HG03354 (cell line): ENCODE measurements around the gene ANK2.

Experiments used
- ATAC-seq: cut with Tn5 transposase; IDR thresholded peaks from one replicate; pipeline ENCODE4 v1.9.1; 2021; ENCODE audit warnings: mild to moderate bottlenecking; ENCODE audit not compliant: unreplicated experiment, poor library complexity, severe bottlenecking

ANK2 gene

DNA sequence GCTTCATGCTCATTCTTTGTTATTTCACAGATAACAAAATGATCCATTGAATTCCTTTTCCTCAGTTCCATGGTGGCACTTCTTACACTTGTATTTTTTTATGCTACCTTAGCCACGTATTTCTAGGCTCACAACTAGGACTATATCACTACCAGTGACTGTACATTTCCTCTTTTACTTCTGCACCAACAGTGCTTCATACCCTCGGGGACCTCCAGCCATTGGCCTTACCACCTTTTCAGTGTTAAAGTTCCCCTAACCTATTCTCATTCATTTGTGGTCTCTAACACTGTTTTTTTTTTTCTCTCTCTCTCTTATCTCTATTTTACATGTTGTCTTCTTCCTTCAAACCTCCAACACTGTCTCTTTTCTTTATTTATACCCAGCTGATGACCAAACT is 315.9 kb downstream of the ANK2 start:
- no peak for ATAC-seq

DNA sequence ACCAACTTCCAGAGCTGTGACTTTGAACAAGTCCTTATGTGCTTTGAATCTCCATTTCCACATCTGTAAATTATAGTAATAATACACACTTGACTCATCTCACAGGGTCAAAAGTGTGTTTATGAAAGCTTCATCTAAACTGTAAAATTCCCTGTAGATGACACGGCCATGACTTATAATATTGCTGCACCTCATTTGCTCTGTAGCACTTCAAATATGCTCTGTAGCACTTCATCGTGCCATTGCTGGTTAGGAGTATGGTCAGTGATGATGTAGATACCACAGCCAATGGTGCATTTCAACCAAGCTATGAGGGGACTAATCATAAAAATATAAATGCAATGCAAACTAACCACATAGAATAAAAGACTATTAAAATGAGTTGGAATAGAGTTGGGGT is 318.6 kb downstream of the ANK2 start:
- ATAC-seq: no peak

DNA sequence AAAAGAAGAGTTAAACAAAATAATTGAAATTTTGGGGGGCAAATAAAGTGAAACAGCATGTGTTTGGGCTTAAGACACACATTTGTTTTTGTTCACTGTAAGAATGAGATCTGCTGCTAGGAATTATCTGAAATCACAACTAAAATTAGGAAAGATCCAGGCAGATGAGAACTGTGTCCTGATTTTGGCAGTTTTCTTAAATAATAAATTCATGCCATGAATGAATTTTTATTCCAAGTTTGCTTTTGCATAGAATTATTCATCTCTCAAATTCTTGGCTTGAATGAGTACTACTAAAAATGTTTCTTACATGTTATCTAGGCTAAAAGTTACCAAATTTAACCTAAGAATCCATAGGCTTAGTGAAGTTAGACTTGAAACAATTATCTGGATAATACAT is 321.7 kb downstream of the ANK2 start:
- ATAC-seq: no peak

DNA sequence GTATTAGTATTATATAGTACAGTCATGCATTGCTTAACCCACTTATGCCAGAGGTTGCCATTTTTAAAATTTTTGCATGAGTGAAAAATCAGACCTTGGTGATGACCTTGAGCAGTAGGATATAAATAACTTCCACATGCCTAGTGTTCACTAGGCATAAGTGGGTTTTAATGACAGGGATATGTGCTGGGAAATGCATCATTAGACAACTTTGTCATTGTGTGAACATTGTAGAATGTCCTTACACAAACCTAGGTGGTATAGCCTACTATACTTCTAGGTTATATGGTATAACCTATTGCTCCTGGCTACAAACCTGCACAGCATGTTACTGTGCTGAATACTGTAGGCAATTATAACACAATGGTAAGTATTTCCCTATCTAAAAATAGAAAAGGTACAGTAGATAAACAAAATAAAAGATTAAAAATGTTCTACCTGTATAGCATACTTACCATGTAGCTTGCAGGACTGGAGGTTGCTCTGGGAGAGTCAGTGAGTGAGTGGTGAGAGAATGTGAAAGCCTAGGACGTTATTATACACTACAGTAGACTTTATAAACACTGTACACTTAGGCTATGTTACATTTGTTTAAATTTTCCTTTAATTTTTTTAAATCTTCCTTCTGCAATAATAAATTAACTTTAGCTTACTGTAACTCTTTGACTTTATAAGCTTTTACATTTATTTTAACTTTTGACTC is 326.7 kb downstream of the ANK2 start:
- ATAC-seq: no peak

DNA sequence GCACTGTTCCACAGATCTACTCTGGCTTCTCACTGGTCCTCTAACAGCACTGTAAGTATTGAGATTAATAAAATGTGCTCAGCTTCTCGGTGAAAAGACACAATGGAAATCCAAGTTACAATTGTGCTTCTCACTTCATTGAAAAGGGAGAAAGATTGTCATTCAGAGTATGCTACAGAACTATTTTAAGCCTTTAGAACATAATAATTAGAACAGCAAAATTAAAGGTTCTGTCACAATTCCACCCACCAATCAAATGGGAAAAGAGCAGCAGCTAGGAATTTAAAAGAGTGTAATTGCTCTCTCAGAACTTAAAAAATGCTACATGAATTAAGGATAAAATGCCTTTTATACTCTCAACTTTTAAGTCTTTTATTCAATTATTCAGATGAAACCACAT is 329.4 kb downstream of the ANK2 start:
- ATAC-seq: no peak

DNA sequence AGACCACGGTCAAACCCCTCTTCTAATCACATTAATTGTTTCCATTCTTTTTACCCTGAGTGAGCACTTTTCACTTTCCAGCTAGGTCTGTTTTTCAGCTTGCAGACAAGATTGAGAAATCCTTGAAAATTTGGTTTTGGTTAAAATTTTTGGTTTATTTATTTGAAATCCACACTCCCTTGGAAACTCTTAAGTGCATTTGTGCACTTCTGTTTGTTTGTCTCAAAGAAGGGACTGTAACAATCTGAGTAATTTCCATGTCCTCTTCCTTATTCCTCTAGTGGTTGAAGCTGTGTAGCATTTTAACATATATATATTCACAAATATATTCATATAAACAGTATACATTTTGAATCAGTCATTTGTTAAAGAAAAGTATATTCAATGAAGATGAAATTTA is 333.3 kb downstream of the ANK2 start:
- no peak for ATAC-seq

DNA sequence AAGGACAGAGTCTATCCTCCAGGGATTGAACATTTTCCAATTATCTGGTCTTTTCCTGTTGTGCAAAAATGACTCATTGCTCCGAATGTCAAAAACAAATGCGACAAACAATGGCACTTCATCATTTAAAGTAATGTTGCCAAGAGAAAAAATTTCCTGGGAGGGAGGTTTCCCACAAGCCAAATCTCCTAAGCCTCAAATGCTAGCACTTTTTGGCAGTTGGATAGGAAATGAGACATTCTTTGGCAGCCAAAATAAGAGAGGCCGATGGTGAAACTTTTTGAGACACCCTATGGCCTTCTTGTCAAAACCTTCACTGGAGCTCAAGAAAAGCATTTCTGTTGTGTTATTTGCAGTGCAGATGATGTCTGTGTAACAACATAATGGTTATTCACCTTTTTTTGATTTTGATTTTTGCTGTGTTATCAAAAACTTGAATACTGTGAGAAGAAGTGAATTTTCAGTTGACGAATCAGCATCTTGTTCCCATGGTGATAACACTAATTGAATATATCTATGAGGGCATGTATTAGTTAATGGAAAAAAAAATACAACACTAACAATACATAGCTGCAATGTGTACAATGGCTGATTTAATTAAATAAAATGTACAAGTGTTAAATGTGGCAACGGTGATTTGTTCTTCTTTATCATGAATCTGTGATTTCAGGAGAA is 333.8 kb downstream of the ANK2 start:
- ATAC-seq: no peak

DNA sequence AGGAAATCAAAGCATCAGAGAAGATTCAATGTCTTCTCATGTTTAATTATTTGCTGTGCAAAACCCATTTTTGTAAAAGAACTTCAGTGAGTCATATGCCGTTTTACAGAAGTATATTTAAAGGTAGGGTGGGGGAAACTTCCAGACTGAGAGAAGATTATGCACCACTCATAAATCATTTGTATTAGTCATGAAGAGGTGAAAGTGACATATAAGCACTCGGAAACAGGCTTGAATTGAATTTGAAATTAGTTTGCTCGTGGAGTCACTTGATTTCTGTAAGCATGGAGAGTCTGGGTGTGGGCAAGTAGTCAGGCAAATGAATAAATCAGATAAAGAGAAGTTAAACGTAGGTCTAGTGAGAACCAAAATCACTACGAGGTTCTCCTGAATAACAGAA is 335.1 kb downstream of the ANK2 start:
- ATAC-seq: no peak

DNA sequence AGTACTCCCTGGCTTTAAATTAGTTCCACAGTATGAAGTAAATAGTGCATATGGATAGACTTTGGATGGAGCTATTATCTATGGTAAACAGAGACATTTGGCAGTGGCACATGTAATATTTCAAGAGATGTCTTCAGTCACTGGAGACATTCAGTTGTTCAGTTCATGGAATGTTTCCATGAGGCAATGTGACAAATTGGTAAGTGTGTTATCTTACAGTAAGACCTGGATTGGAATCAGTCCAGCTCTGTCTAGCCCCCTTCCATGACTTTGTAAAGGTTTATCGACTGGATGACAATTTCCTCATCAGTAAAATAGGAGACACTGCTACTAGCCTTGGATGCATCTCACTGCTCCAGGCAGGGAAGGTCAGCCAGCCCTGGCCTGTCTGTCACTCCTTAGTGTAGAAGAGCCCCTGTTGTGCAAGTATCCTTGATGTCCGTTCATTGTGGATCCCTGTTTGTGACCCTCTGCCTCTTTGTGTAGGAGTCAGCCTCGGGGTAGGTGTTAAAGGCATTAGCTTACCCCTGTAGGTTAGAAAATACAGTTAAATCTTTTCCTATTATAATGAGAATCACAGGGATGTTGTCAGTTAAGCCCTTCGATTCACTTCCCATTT is 335.9 kb downstream of the ANK2 start:
- no peak for ATAC-seq

DNA sequence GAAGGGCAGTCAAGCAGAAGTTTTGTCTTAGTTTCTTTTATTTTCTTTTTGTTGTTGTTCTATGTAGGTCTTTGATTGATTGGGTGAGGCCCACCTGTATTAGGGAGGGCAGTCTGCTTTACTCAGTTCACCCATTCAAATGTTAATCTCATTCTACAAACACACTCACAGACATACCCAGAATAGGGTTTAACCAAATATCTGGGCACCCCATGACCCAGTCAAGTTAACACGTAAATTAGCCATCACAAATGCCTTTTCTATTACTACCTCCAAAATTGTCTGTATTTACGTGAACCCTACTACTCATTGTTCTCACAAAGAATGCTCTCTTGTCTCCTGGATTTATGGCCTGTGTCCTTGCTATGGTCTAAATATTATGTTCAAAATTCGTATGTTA is 339.7 kb downstream of the ANK2 start:
- ATAC-seq: no peak

DNA sequence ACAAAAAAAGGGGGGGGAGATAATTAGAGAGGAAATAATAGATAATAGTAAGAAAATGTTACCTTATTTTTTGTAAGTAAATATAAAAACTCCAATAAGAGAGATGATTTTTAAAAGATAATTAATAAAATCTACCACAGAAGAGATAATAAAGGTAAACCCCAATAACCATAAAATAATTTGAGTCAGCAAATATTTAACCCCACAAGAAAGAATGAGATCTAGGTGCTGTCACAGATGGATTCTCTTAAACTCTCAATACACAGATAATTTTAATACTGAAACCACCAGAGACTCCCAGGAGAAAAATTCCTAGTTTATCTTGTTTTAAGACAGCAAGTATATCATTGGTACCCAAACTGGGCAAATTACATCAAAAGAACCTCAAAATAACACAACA is 341.4 kb downstream of the ANK2 start:
- ATAC-seq: no peak

DNA sequence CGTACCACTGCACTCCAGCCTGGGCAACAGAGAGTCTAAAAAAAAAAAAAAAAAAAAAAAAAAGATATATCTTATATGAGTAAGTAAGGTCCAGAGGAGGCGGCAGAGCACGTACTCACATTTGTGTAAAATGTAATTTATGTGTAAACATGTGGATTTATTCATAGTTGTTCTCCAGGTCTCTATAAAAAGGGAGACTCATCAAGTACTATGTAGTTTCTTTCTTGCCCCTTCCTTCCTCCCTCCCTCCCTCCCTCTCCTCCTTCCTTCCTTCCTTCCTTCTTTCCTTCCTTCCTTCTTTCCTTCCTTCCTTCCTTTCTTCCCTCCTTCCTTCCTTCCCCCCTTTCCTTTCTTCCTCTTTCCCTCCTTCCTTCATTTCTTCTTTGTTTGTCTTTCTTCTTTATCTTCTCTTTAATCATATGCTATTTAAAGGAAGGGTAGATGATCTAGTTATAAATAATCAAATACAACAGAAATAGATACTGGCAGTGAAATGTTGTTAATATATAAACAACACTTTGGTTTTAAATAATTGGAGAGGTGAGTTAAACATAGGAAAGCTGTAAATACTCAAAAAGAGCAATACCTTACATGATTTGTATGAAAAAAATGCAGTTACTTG is 344.8 kb downstream of the ANK2 start:
- no peak for ATAC-seq

DNA sequence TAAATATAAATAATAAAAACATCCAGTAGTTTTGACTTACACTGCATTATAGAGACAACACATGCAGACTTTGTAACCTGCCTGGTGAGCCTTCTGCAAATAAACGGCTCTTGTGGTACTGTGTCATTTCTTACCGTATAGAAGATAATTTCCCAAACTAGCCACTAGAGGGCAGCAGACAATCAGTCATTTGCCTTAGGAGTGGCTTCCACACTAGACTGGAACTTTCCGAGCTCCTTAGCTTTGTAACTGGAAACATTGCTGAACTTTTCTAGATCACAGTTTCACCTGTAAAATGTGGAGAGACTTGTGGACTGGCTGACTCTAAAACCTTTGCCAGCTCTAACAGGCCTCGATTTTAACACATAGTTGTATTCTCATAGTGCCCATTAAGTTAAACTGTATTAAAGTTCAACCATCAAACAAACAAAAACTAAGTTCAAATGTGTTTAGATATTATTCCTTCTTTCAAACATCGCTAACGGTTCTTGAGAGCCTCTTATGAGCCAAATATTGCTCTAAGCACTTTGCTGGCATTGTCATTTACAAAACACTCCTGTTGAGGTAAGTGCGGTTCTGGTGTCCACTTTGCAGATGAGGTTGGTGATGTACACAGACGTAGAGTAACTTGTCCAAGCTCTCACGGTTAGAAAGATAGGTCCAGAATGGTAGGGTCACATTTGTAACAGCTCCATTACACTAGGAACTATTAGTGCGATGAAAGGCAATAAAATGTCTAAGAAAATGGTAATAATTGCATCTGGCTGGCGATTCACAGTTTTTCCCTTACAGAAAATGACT is 345.5 kb downstream of the ANK2 start:
- ATAC-seq: peak; percentile 98

DNA sequence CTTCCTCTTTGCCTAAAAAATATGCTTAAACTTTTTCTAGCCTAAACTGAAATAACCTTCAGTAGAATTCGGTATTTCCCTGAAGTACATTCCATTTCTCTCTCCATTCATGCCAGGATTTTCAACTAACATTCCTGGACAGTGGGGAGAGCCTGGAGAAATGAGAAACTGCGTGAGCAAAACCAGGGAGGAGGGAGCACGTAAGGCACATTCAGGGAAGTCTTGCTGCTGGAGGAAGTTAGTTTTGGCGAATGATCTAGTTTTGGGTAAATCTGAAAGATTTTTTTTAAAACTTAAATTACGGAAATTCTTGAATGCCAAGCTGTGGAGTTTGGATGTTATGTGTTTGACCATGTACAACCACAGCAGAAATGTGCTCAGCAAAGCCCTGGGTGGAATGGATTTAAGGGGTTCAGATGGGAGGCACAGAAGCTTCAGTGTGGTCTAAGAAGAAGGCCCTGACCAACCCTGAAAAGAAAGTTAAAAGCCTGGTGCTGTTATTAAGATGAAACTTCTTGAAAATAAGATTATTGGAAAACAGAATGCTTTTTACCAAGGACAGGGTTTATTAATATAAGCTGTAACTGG is 347.8 kb downstream of the ANK2 start:
- ATAC-seq: no peak

DNA sequence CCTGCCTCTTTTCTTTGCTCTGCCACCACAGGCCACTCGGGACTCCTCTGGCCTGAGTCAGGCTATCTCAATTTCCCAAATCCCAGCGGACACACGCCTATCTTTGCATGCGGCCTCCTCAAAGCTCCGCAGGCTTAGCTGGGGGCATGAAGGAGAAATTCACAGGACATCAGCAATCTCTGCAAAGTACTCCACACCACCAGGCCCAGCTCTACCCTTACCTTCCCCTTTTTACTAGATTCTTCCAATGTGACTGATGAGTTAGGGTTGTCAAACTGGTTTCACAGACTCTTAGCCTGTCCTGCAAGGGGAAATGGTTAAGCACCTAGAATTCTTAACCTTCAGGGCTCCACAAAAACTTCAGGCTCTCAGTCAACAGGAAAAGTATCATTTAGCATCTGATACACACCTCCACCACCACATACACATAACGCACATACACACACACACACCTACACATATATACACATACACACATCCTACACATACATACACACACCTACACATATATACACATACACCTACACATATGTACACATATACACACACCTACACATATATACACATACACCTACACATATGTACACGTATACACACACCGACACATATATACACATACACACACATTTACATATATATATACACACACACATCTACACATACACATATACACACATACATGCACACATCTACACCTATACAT is 349.1 kb downstream of the ANK2 start:
- ATAC-seq: no peak

DNA sequence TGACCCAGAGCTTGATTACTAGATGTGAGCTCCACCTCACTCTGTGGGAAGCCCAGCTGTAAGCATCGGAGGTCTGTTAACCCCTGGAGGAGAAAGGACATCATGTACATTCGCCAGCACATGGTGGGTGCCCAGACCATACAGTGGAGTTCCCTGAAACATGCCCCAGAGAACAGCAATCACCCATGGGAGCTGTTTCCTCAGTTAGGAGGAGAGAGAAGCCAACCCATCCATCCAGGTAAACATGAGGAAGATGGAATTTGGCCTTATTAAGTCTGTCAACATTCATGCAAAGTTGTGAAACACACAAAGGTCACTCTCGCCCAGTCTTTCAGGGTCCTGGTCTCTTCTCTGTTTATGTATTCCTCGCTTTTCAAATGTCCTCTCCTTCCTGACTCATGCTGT is 354.7 kb downstream of the ANK2 start:
- ATAC-seq: no peak

DNA sequence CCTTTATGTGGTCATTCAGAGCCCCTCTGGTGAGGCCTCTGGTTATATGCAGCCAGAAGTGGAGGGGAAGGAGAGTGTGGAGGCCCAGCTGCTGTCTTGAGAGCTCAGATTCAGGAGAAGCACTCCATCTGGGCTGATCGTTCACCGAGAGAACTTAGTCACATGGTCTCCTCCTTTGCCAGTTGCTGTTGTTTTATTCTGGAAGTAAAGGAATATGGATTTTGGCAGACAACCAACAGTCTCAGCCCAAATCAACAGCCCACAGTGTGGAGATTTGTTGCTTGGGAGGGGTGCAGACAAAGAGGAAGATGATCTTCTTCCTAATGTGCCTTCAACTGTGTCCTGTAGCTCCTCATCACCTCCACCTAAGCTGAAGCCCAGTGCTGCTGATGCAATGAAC is 355.4 kb downstream of the ANK2 start:
- no peak for ATAC-seq

DNA sequence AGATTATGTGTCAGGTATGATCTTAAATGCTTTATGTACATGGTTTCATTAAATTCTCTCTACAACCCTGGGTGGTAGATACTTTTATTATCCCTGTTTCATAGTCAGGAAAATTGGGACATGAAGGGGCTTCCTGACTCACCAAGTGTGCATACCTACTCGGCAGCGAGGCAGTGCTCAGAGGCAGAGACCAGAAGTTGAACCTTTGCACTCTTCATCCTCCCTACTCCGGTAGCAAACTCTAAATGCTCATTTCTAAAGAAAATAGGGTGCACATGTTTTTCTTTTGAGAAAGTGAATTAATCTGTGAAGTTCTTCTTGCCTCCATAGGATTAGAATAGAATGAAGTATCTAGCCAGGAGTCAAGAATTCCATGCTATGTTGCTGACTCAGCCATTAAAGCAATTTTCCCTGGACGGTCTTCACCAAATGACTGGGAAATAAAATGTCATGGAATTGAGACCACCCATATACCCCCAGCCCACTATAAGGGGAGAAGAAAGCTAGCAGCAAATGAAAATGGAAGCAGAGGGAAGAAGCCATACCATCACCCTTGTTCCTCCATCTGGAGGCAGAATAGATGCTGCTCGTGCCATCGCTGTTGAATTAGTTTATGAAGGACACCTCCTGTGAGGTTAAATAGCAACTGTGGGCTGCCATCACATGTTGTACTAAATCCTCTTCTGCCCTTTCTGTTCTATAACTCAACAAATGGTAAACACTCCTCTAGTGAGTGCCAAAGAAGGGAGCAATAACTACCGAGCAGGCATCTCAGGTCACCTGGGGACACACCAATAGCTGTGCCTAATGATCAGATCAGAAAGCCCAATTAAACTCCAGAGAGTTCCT is 356.6 kb downstream of the ANK2 start:
- no peak for ATAC-seq

DNA sequence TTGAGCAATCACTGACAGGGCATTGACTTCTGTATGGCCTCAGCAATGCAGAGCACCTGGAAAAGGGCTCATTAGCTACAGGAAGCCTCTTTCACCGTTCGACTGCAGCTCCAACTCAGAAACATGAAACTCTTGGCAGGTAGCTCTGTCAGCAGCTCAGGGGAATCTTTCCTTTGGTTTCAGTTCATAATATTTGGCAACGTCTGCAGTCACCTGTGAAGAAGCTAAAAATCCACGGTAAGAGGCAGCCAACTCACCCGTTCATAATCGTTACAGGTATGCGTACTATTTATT is 357.2 kb downstream of the ANK2 start:
- ATAC-seq: no peak
